GM12801 (cell line): ENCODE results near the gene VSTM4.

Source experiments
- CTCF ChIP-seq: IDR thresholded peaks from one replicate; pipeline ENCODE4 v1.5.1; 2011; ENCODE audit warnings: control low read depth; ENCODE audit not compliant: insufficient read length; ENCODE audit errors: extremely low read depth

VSTM4 gene

GRCh38 chr10:49010295-49010694, 105.0 kb downstream of the VSTM4 start:
- TF ChIP-seq CTCF: no peak

- no peak for TF ChIP-seq CTCF
These were observed 105.9 kb downstream of the VSTM4 start for GRCh38 chr10:49009199-49009979.

GRCh38 chr10:49008505-49009198, 106.7 kb downstream of the VSTM4 start:
- TF ChIP-seq CTCF: no peak

GRCh38 chr10:49008091-49008490, 107.2 kb downstream of the VSTM4 start:
- TF ChIP-seq CTCF: no peak

GRCh38 chr10:49007129-49007528, 108.2 kb downstream of the VSTM4 start:
- no peak for TF ChIP-seq CTCF

- no peak for TF ChIP-seq CTCF
These were observed 110.1 kb downstream of the VSTM4 start for GRCh38 chr10:49005270-49005669.

- no peak for TF ChIP-seq CTCF
These were observed 113.3 kb downstream of the VSTM4 start for GRCh38 chr10:49001870-49002672.
